Measurements from ENCODE around the gene FUOM. TPM values are rescaled to one million over a fixed set of nuclear protein-coding genes. Genes with fewer than 3 reads are reported as not detected.

The FUOM gene
- total and polyA plus RNA-seq, 2 experiments from 2014 or later, result 30.8 to 33.9 TPM

GRCh38 chr10:133366130-133366478, 8.3 kb upstream of the FUOM start:
- Histone ChIP-seq H3K4me2 (no peak overlapping the region), H4K20me1 (replicated peaks; ENCODE audit: insufficient read depth) (peaks cover 4% of the 10 kb centered on the region; the same call in 1 of the 2 replicates), H3K36me3 (ENCODE audit: insufficient read depth) (no peaks in the 10 kb centered on the region), H3K27ac (ENCODE audit: low read depth) (no peak overlapping the region), H3K27me3 (ENCODE audit: insufficient read depth) (no peaks in the 10 kb centered on the region), H3K4me1 (ENCODE audit: insufficient read depth) (no peaks in the 10 kb centered on the region), H3K4me3 (no peak overlapping the region), H3K79me2 (replicated peaks; ENCODE audit: insufficient read depth) (no peaks in the 10 kb centered on the region), H3K9me2 (ENCODE audit: insufficient read depth) (no peaks in the 10 kb centered on the region), H3F3A (replicated peaks; ENCODE audit: low read depth) (no peaks in the 10 kb centered on the region; the same call in 1 of the 2 replicates), H2AFZ (no peak overlapping the region)
- Mint-ChIP-seq H3K4me1 (no peaks in the 10 kb centered on the region), H3K27ac (no peak overlapping the region), H3K27me3 (ENCODE audit: insufficient read depth, low read depth, poor library complexity) (peaks cover 2% of the 10 kb centered on the region), H3K4me3 (no peak overlapping the region), H3K9me3 (no peaks in the 10 kb centered on the region), H3K36me3 (ENCODE audit: low read depth) (peaks cover 74% of the 10 kb centered on the region)
- DNase-seq (ENCODE audit: low spot score) (no peak), ATAC-seq (no peak)
- no peak for TF ChIP-seq JUNB (IDR thresholded peaks at IDR 0.05; ENCODE audit: unreplicated experiment)
- TF ChIP-seq ZNF331 (CRISPR knock-in tag; IDR thresholded peaks at IDR 0.05; ENCODE audit: low read depth), result no peak
- TF ChIP-seq REST (IDR thresholded peaks at IDR 0.05; ENCODE audit: unreplicated experiment), result no peak
- TF ChIP-seq ETS1 (IDR thresholded peaks at IDR 0.05), result no peak
- no peak for TF ChIP-seq ZNF114 (CRISPR knock-in tag; IDR thresholded peaks at IDR 0.05)
- TF ChIP-seq, protein P1, sequence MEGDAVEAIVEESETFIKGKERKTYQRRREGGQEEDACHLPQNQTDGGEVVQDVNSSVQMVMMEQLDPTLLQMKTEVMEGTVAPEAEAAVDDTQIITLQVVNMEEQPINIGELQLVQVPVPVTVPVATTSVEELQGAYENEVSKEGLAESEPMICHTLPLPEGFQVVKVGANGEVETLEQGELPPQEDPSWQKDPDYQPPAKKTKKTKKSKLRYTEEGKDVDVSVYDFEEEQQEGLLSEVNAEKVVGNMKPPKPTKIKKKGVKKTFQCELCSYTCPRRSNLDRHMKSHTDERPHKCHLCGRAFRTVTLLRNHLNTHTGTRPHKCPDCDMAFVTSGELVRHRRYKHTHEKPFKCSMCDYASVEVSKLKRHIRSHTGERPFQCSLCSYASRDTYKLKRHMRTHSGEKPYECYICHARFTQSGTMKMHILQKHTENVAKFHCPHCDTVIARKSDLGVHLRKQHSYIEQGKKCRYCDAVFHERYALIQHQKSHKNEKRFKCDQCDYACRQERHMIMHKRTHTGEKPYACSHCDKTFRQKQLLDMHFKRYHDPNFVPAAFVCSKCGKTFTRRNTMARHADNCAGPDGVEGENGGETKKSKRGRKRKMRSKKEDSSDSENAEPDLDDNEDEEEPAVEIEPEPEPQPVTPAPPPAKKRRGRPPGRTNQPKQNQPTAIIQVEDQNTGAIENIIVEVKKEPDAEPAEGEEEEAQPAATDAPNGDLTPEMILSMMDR (conservative IDR thresholded peaks at IDR 0.05; ENCODE audit: low read depth in 2 of 2), result no peak
- TF ChIP-seq POLR2AphosphoS5 (IDR thresholded peaks at IDR 0.05; ENCODE audit: low read depth), result no peak
- no peak for TF ChIP-seq ZNF462 (CRISPR knock-in tag; IDR thresholded peaks at IDR 0.05)
- TF ChIP-seq STAT1 (IDR thresholded peaks at IDR 0.05; ENCODE audit: unreplicated experiment), result no peak
- TF ChIP-seq EZH2 (IDR thresholded peaks at IDR 0.05; ENCODE audit: low read depth, unreplicated experiment), result no peak
- TF ChIP-seq EZH2phosphoT487 (IDR thresholded peaks at IDR 0.05; ENCODE audit: unreplicated experiment), result no peak
- TF ChIP-seq NANOG (IDR thresholded peaks at IDR 0.05; ENCODE audit: borderline replicate concordance), result no peak
- no peak for TF ChIP-seq CREB1 (CRISPR knock-in tag; IDR thresholded peaks at IDR 0.05; ENCODE audit: low read depth)

Measured in GM23338 (cell line).